Parathyroid adenoma (tissue), 2 donors: ENCODE results near the gene NIT1.

Experiments
- H2AFZ ChIP-seq: fragments of 300-600 bp; sonication (generic); one replicate; pipeline ENCODE4 v1.7.0; 2017; ENCODE audit warnings: antibody characterized with exemption, mild to moderate bottlenecking
- H3K27ac ChIP-seq: fragments of 300-600 bp; sonication (generic); one replicate; pipeline ENCODE4 v1.7.0; 2017
- H3K27me3 ChIP-seq: fragments of 300-600 bp; sonication (generic); one replicate; pipeline ENCODE4 v1.7.0; 2017; ENCODE audit warnings: low read length; ENCODE audit not compliant: control insufficient read depth, insufficient read depth
- H3K36me3 ChIP-seq: fragments of 300-600 bp; sonication (generic); one replicate; pipeline ENCODE4 v1.7.0; 2017; ENCODE audit warnings: low read length; ENCODE audit not compliant: control insufficient read depth, insufficient read depth
- H3K4me1 ChIP-seq: fragments of 300-600 bp; sonication (generic); one replicate; pipeline ENCODE4 v1.7.0; 2017; ENCODE audit warnings: control low read depth
- H3K4me2 ChIP-seq: fragments of 300-600 bp; sonication (generic); one replicate; pipeline ENCODE4 v1.7.0; 2017; ENCODE audit warnings: low read length
- H3K4me3 ChIP-seq: fragments of 300-600 bp; sonication (generic); one replicate; pipeline ENCODE4 v1.7.0; 2017; ENCODE audit warnings: low read depth, low read length
- H3K79me2 ChIP-seq: fragments of 300-600 bp; sonication (generic); one replicate; pipeline ENCODE4 v1.7.0; 2017; ENCODE audit warnings: control low read depth
- H3K9ac ChIP-seq: fragments of 300-600 bp; sonication (generic); one replicate; pipeline ENCODE4 v1.7.0; 2017; ENCODE audit warnings: mild to moderate bottlenecking
- H3K9me3 ChIP-seq: fragments of 300-600 bp; sonication (generic); one replicate; pipeline ENCODE4 v1.7.0; 2017; ENCODE audit warnings: low read length; ENCODE audit not compliant: control insufficient read depth
- TF ChIP-seq, protein P1 (sequence below): fragments of 300-600 bp; sonication (generic); IDR thresholded peaks from one replicate; pipeline ENCODE4 v1.7.0; 2017; ENCODE audit warnings: antibody characterized with exemption, mild to moderate bottlenecking
- donor health status: primary hyperparathyroidism.

Gene NIT1

GRCh38 chr1:161091796-161092507 lies 26.0 kb upstream of the NIT1 start:
- H2AFZ ChIP-seq: no peak overlapping the region
- no peaks in the 10 kb centered on the region for H3K79me2 ChIP-seq
- no peaks in the 10 kb centered on the region for H3K36me3 ChIP-seq
- H3K4me3 ChIP-seq: no peak overlapping the region
- no peak overlapping the region for H3K4me2 ChIP-seq
- no peaks in the 10 kb centered on the region for H3K9me3 ChIP-seq
- H3K9ac ChIP-seq: no peak overlapping the region
- H3K27ac ChIP-seq: no peak overlapping the region
- no peaks in the 10 kb centered on the region for H3K4me1 ChIP-seq
- H3K27me3 ChIP-seq: no peaks in the 10 kb centered on the region
- TF ChIP-seq, protein P1, sequence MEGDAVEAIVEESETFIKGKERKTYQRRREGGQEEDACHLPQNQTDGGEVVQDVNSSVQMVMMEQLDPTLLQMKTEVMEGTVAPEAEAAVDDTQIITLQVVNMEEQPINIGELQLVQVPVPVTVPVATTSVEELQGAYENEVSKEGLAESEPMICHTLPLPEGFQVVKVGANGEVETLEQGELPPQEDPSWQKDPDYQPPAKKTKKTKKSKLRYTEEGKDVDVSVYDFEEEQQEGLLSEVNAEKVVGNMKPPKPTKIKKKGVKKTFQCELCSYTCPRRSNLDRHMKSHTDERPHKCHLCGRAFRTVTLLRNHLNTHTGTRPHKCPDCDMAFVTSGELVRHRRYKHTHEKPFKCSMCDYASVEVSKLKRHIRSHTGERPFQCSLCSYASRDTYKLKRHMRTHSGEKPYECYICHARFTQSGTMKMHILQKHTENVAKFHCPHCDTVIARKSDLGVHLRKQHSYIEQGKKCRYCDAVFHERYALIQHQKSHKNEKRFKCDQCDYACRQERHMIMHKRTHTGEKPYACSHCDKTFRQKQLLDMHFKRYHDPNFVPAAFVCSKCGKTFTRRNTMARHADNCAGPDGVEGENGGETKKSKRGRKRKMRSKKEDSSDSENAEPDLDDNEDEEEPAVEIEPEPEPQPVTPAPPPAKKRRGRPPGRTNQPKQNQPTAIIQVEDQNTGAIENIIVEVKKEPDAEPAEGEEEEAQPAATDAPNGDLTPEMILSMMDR: no peak

- Histone ChIP-seq H3K36me3 (no peaks in the 10 kb centered on the region), H3K4me3 (no peak overlapping the region), H3K27ac (no peak overlapping the region), H3K9me3 (no peaks in the 10 kb centered on the region), H2AFZ (no peak overlapping the region), H3K4me2 (no peak overlapping the region), H3K27me3 (no peaks in the 10 kb centered on the region), H3K4me1 (no peaks in the 10 kb centered on the region), H3K79me2 (no peaks in the 10 kb centered on the region), H3K9ac (no peak overlapping the region)
- TF ChIP-seq, protein P1: no peak
These were observed 25.3 kb upstream of the NIT1 start for GRCh38 chr1:161092621-161093028.

DNA sequence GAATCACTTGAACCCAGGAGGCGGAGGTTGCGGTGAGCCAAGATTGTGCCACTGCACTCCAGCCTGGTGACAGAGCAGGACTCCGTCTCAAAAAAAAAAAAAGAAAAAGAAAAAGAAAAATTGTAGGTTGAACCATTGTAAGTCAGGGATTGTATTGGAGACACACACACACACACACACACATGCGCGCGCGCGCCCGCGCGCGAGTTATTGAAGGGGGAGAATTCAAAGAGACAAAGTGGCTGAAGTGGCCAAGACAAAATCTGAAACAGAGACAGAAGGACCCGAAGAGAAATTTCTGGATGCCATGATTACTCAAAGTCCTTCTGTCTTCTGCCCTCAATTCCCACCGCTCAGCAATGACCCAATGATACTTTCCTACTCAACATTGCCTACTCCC lies 23.4 kb upstream of the NIT1 start:
- H3K9me3 ChIP-seq: no peaks in the 10 kb centered on the region
- no peaks in the 10 kb centered on the region for H3K36me3 ChIP-seq
- H3K9ac ChIP-seq: no peak overlapping the region
- H3K4me2 ChIP-seq: no peak overlapping the region
- H3K4me3 ChIP-seq: no peak overlapping the region
- no peaks in the 10 kb centered on the region for H3K4me1 ChIP-seq
- H3K79me2 ChIP-seq: no peaks in the 10 kb centered on the region
- H3K27ac ChIP-seq: no peak overlapping the region
- H3K27me3 ChIP-seq: no peaks in the 10 kb centered on the region
- TF ChIP-seq, protein P1: no peak
- H2AFZ ChIP-seq: no peak overlapping the region

- Histone ChIP-seq H3K9ac (no peak overlapping the region), H3K9me3 (no peaks in the 10 kb centered on the region), H3K27ac (no peak overlapping the region), H3K36me3 (no peaks in the 10 kb centered on the region), H3K4me1 (no peaks in the 10 kb centered on the region), H3K27me3 (no peaks in the 10 kb centered on the region), H3K4me2 (no peak overlapping the region), H3K4me3 (no peak overlapping the region), H2AFZ (no peak overlapping the region), H3K79me2 (no peaks in the 10 kb centered on the region)
- TF ChIP-seq, protein P1: no peak
These were observed 22.7 kb upstream of the NIT1 start for GRCh38 chr1:161095230-161095629.

GRCh38 chr1:161096015-161096414 lies 21.9 kb upstream of the NIT1 start:
- no peaks in the 10 kb centered on the region for H3K9me3 ChIP-seq
- H3K36me3 ChIP-seq: no peaks in the 10 kb centered on the region
- no peaks in the 10 kb centered on the region for H3K27me3 ChIP-seq
- H2AFZ ChIP-seq: no peak overlapping the region
- TF ChIP-seq, protein P1: no peak
- no peak overlapping the region for H3K9ac ChIP-seq
- H3K27ac ChIP-seq: no peak overlapping the region
- no peak overlapping the region for H3K4me2 ChIP-seq
- no peaks in the 10 kb centered on the region for H3K4me1 ChIP-seq
- no peaks in the 10 kb centered on the region for H3K79me2 ChIP-seq
- no peak overlapping the region for H3K4me3 ChIP-seq
